Spleen (tissue), 7 donors: Measurements from ENCODE around the gene SRRT.

Experiments used
- POLR2A ChIP-seq, 3 donors: fragments of 450-650 bp; IDR thresholded peaks; one replicate each; pipeline ENCODE4 v1.5.1; 2017; ENCODE audit warnings: antibody characterized with exemption in 3 of 3, mild to moderate bottlenecking in 1 of 3
- POLR2AphosphoS5 ChIP-seq, 3 donors: sonication (generic); formaldehyde crosslinking; IDR thresholded peaks; one replicate each; pipeline ENCODE4 v1.5.1; 2017; ENCODE audit warnings: antibody characterized with exemption in 3 of 3
- TF ChIP-seq, protein P1 (sequence below), 11 experiments: fragments of 200-600 bp in 7 of 11; fragments of 450-650 bp in 4 of 11; sonication (generic) in 4 of 11; IDR thresholded peaks in 8 of 11; conservative IDR thresholded peaks in 3 of 11; 1 replicate in 7 of 11; 2 replicates in 4 of 11; pipeline versions ENCODE4 v1.4.0 to v1.8.0; 2016 to 2021; ENCODE audit warnings: antibody characterized with exemption in 11 of 11, inconsistent platforms in 4 of 11, mild to moderate bottlenecking in 1 of 11
- donor health status: DM: no; HTN: no; CAD: no; lungs with moderate emphysema.
- donor health status: DM: no; HTN: no; CAD: no.
- donor health status: DM: no; HTN: no; CAD: no.

DNA sequence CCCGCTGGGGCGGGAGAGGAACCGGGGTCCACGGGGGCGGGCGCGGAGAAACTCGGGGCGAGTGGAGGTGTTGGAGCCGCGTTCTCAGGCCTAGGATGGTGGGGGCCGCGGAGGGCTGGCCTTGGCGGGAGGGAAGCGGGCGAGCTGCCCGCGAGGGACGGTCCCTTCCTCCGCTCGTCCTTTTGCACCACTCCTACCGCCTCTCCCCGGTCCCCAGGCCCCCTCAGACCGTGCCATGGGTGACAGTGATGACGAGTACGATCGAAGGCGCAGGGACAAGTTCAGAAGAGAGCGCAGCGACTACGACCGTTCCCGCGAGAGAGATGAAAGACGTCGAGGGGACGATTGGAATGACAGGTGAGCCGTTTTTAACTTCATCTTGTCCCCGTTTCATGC, 451 bp downstream of the SRRT start:
- TF ChIP-seq, protein P1, sequence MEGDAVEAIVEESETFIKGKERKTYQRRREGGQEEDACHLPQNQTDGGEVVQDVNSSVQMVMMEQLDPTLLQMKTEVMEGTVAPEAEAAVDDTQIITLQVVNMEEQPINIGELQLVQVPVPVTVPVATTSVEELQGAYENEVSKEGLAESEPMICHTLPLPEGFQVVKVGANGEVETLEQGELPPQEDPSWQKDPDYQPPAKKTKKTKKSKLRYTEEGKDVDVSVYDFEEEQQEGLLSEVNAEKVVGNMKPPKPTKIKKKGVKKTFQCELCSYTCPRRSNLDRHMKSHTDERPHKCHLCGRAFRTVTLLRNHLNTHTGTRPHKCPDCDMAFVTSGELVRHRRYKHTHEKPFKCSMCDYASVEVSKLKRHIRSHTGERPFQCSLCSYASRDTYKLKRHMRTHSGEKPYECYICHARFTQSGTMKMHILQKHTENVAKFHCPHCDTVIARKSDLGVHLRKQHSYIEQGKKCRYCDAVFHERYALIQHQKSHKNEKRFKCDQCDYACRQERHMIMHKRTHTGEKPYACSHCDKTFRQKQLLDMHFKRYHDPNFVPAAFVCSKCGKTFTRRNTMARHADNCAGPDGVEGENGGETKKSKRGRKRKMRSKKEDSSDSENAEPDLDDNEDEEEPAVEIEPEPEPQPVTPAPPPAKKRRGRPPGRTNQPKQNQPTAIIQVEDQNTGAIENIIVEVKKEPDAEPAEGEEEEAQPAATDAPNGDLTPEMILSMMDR (IDR thresholded peaks at IDR 0.05 in 8 of 11, conservative IDR thresholded peaks at IDR 0.05 in 3 of 11) = no peak
- TF ChIP-seq POLR2AphosphoS5 (IDR thresholded peaks at IDR 0.05) = no peak
- TF ChIP-seq POLR2A (IDR thresholded peaks at IDR 0.05) = no peak
